HCT116 (cell line): ENCODE measurements around the gene NF2. TPM values are rescaled to one million over a fixed set of nuclear protein-coding genes. Genes with fewer than 3 reads are reported as not detected.

Source experiments
- ATAC-seq: fragments of 200-7000 bp; cut with Tn5 transposase; 2 replicates; pipeline ENCODE4 v1.9.1; 2020; ENCODE audit warnings: mild to moderate bottlenecking, moderate library complexity
- BruUV-seq: library from RNA; stranded (reverse); fragments of 400-500 nt; replicated peaks from 2 replicates; lab custom pipeline; 2021; lab: Mats Ljungman, UMichigan
- CTCF ChIA-PET: fragments of 300-600 bp; sonication (Branson Sonifier 250); formaldehyde crosslinking; loops from one replicate; lab custom pipeline; 2021; ENCODE audit warnings: antibody characterized with exemption; lab: Charles Lee
- POLR2A ChIA-PET: fragments of 300-600, 350-600 bp; sonication (Branson Sonifier 250); formaldehyde crosslinking; loops from one replicate; lab custom pipeline; 2021; ENCODE audit warnings: antibody characterized with exemption; lab: Charles Lee
- RAD21 ChIA-PET, 2 experiments: fragments of 300-600 bp; sonication (Branson Sonifier 250); formaldehyde crosslinking; loops; one replicate each; lab custom pipeline; 2023; ENCODE audit warnings: low total read pairs in 2 of 2; ENCODE audit not compliant: uncharacterized antibody in 2 of 2, unreplicated experiment in 2 of 2, low non-redundant PET in 1 of 2; lab: Charles Lee
- DNase-seq: peaks from one replicate; pipeline ENCODE4 v3.0.0-alpha.2; 2010; ENCODE audit warnings: low read depth, low spot score
- H2AFZ ChIP-seq: fragments of 200-600 bp; shearing (Covaris generic), sonication (generic); 2 replicates; pipeline ENCODE4 v1.6.1; 2017; ENCODE audit warnings: low read depth, mixed run types, mixed read lengths, antibody characterized with exemption, low read length; ENCODE audit not compliant: poor library complexity, severe bottlenecking
- H3K27ac ChIP-seq: 2 replicates; pipeline ENCODE4 v1.5.1; 2012; ENCODE audit warnings: low read depth, low read length
- H3K27me3 ChIP-seq: fragments of 200-600 bp; sonication (generic); 2 replicates; pipeline ENCODE4 v1.6.1; 2016; ENCODE audit warnings: mixed run types, low read length, mixed read lengths; ENCODE audit not compliant: insufficient read depth
- H3K36me3 ChIP-seq, 2 experiments: fragments of 200-500 bp in 1 of 2; fragments of 200-600 bp in 1 of 2; sonication (Bioruptor generic) in 1 of 2; sonication (generic) in 1 of 2; 2 replicates each; pipeline versions ENCODE4 v1.5.1 to v1.6.1; 2014 to 2016; ENCODE audit warnings: low read length in 2 of 2, inconsistent platforms in 1 of 2, mixed read lengths in 1 of 2, mixed run types in 1 of 2; ENCODE audit not compliant: insufficient read depth in 2 of 2, control insufficient read depth in 1 of 2
- H3K4me1 ChIP-seq, 2 experiments: fragments of 200-600 bp in 1 of 2; sonication (generic) in 1 of 2; 2 replicates each; pipeline versions ENCODE4 v1.5.1 to v1.6.1; 2012 to 2017; ENCODE audit warnings: low read length in 2 of 2, inconsistent platforms in 1 of 2, mild to moderate bottlenecking in 1 of 2, mixed read lengths in 1 of 2, mixed run types in 1 of 2, moderate library complexity in 1 of 2; ENCODE audit not compliant: insufficient read depth in 2 of 2, control insufficient read depth in 1 of 2
- H3K4me2 ChIP-seq: fragments of 200-600 bp; sonication (generic); 2 replicates; pipeline ENCODE4 v1.6.1; 2017; ENCODE audit warnings: mixed run types, low read length, mixed read lengths
- H3K4me3 ChIP-seq, 2 experiments: fragments of 200-600 bp in 1 of 2; sonication (generic) in 1 of 2; replicated peaks in 1 of 2; 2 replicates each; pipeline ENCODE4 v1.5.1; 2011 to 2016; ENCODE audit warnings: low read length in 2 of 2, control low read depth in 1 of 2, low read depth in 1 of 2, mild to moderate bottlenecking in 1 of 2, mixed read lengths in 1 of 2, mixed run types in 1 of 2
- H3K79me2 ChIP-seq: fragments of 200-600 bp; sonication (generic); 2 replicates; pipeline ENCODE4 v1.6.1; 2017; ENCODE audit warnings: mild to moderate bottlenecking, mixed run types, low read length, moderate library complexity, mixed read lengths; ENCODE audit not compliant: insufficient read depth
- H3K9ac ChIP-seq: fragments of 200-600 bp; sonication (generic); 2 replicates; pipeline ENCODE4 v1.6.1; 2016; ENCODE audit warnings: low read length, mixed read lengths
- H3K9me2 ChIP-seq: fragments of 200-600 bp; sonication (generic), shearing (Covaris generic); 2 replicates; pipeline ENCODE4 v1.6.1; 2017; ENCODE audit warnings: mixed run types, mild to moderate bottlenecking, moderate library complexity; ENCODE audit not compliant: insufficient read depth
- H3K9me3 ChIP-seq, 2 experiments: fragments of 200-500 bp in 1 of 2; fragments of 200-600 bp in 1 of 2; sonication (Bioruptor generic) in 1 of 2; sonication (generic) in 1 of 2; 2 replicates each; pipeline ENCODE4 v1.6.1; 2014 to 2017; ENCODE audit warnings: low read length in 2 of 2, mixed read lengths in 2 of 2, inconsistent platforms in 1 of 2, low read depth in 1 of 2, mild to moderate bottlenecking in 1 of 2, mixed run types in 1 of 2, moderate library complexity in 1 of 2; ENCODE audit not compliant: control insufficient read depth in 1 of 2, insufficient read depth in 1 of 2
- H4K20me1 ChIP-seq: fragments of 200-600 bp; sonication (generic), shearing (Covaris generic); 2 replicates; pipeline ENCODE4 v1.6.1; 2017; ENCODE audit warnings: mixed run types, mild to moderate bottlenecking, moderate library complexity; ENCODE audit not compliant: insufficient read depth
- CBX3 ChIP-seq: IDR thresholded peaks from 2 replicates; pipeline ENCODE4 v1.6.1; 2012; ENCODE audit warnings: low read depth
- CEBPB ChIP-seq: IDR thresholded peaks from 2 replicates; pipeline ENCODE4 v1.6.1; 2012; ENCODE audit warnings: low read depth
- EZH2 ChIP-seq: fragments of 200-600 bp; sonication (generic); IDR thresholded peaks from 2 replicates; pipeline ENCODE4 v1.6.1; 2017; ENCODE audit warnings: antibody characterized with exemption, mixed run types
- FOSL1 ChIP-seq: IDR thresholded peaks from 2 replicates; pipeline ENCODE4 v1.6.1; 2012; ENCODE audit warnings: low read depth
- RAD21 ChIP-seq: IDR thresholded peaks from 2 replicates; pipeline ENCODE4 v1.6.1; 2012; ENCODE audit warnings: low read depth, mild to moderate bottlenecking
- SRF ChIP-seq: IDR thresholded peaks from 2 replicates; pipeline ENCODE4 v1.6.1; 2012; ENCODE audit warnings: low read depth
- TCF7L2 ChIP-seq: IDR thresholded peaks from 2 replicates; pipeline ENCODE4 v1.7.0; 2011; ENCODE audit warnings: borderline replicate concordance, inconsistent platforms; ENCODE audit not compliant: insufficient read depth, insufficient read length; ENCODE audit errors: extremely low read depth
- ZFX ChIP-seq: fragments of 450-650 bp; IDR thresholded peaks from 2 replicates; pipeline ENCODE4 v1.6.1; 2017
- intact Hi-C: fragments of 100-400 bp; cut with micrococcal nuclease; formaldehyde crosslinking; loops from 2 replicates; pipeline ENCODE4 v1.10.0; 2022
- total RNA-seq: library from RNA; stranded (reverse); gene quantifications from one replicate; pipeline ENCODE4 v1.2.1, GENCODE V29; 2021; ENCODE audit not compliant: unreplicated experiment
- TF ChIP-seq, protein P1 (sequence below), 3 experiments: fragments of 200-600 bp in 1 of 3; sonication (generic) in 1 of 3; IDR thresholded peaks in 2 of 3; conservative IDR thresholded peaks in 1 of 3; 2 replicates each; pipeline ENCODE4 v1.5.1; 2012 to 2017; ENCODE audit warnings: low read depth in 2 of 3, low read length in 2 of 3, antibody characterized with exemption in 1 of 3, borderline replicate concordance in 1 of 3, control low read depth in 1 of 3, mild to moderate bottlenecking in 1 of 3, mixed read lengths in 1 of 3, mixed run types in 1 of 3, moderate library complexity in 1 of 3; ENCODE audit not compliant: insufficient read depth in 1 of 3

The NF2 gene
- total RNA-seq, 1 experiment from 2014 or later, result 70.2 TPM

DNA sequence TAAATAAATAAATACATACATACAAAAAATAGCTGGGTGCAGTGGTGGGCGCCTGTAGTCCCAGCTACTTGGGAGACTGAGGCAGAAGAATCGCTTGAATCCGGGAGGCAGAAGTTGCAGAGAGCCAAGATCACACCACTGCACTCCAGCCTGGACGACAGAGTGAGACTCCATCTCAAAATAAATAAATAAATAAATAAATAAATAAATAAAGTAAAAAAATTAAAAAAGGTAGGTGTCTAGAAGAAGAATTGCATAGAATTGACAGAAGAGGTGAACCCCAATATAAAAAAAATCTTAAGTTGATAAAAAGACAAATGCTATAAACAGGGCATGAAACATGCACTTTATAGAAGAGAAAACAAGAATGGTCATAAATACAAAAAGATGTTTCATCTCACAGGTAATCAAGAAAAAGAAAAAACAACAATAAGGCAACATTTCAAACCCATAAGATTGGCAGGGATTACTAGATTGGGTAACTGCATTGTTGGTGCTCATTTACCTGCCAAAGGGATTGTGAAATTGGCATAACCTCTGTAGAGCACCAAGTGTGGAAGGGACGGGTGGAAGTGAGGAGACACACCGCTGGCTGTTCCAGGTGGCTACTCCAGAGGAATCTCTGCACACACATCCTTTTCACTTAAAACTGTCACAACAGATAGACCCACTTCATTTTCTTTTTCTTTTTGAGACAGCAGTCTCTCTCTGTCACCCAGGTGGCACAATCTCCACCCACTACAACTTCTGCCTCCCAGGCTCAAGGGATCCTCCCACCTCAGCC, 44.7 kb downstream of the NF2 start:
- Histone ChIP-seq H3K9ac (no peak overlapping the region), H3K27me3 (no peaks in the 10 kb centered on the region), H4K20me1 (no peaks in the 10 kb centered on the region), H3K9me3 (no peaks in the 10 kb centered on the region), H3K27ac (no peak overlapping the region), H3K79me2 (no peaks in the 10 kb centered on the region), H3K4me2 (no peak overlapping the region), H3K4me3 (no peak overlapping the region), H3K4me1 (no peaks in the 10 kb centered on the region), H3K36me3 (peaks cover 0 to 6% of the 10 kb centered on the region in 2 experiments; a peak in 3 of 4 replicates), H3K9me2 (no peaks in the 10 kb centered on the region), H2AFZ (no peak overlapping the region)
- ChIA-PET RAD21 (no interaction called here), POLR2A (no interaction called here), CTCF (no interaction called here)
- intact Hi-C loops, result no loop called here
- ATAC-seq, result no peak
- TF ChIP-seq ZFX (no peak), CBX3 (no peak), CEBPB (no peak), FOSL1 (no peak), RAD21 (no peak), EZH2 (no peak), SRF (no peak), TCF7L2 (no peak)
- TF ChIP-seq, protein P1, sequence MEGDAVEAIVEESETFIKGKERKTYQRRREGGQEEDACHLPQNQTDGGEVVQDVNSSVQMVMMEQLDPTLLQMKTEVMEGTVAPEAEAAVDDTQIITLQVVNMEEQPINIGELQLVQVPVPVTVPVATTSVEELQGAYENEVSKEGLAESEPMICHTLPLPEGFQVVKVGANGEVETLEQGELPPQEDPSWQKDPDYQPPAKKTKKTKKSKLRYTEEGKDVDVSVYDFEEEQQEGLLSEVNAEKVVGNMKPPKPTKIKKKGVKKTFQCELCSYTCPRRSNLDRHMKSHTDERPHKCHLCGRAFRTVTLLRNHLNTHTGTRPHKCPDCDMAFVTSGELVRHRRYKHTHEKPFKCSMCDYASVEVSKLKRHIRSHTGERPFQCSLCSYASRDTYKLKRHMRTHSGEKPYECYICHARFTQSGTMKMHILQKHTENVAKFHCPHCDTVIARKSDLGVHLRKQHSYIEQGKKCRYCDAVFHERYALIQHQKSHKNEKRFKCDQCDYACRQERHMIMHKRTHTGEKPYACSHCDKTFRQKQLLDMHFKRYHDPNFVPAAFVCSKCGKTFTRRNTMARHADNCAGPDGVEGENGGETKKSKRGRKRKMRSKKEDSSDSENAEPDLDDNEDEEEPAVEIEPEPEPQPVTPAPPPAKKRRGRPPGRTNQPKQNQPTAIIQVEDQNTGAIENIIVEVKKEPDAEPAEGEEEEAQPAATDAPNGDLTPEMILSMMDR (IDR thresholded peaks at IDR 0.05 in 2 of 3, conservative IDR thresholded peaks at IDR 0.05 in 1 of 3; ENCODE audit: borderline replicate concordance in 1 of 3, insufficient read depth in 1 of 3, low read depth in 2 of 3, low read length in 2 of 3), result no peak
- BruUV-seq, result no TSS peak
- no peak for DNase-seq
